Natural killer cell treated with Interleukin-12 subunit alpha and Interleukin-12 subunit beta and Interleukin-15 and Interleukin-18, amount 100 ng/mL, for 72 hours (primary cell): ENCODE data around the gene PROM1. TPM values are rescaled to one million over a fixed set of nuclear protein-coding genes. Genes with fewer than 3 reads are reported as not detected.

Source experiments
- ATAC-seq, 2 donors: fragments of 150-1000 bp; cut with Tn5 transposase in 1 of 2; sonication (Bioruptor Pico), chemical (Tn5 transposase) in 1 of 2; 2 replicates each; pipeline ENCODE4 v1.10.0; 2021
- DNase-seq: peaks from one replicate; pipeline ENCODE4 v3.0.0; 2022; ENCODE audit warnings: low spot score
- H3K27ac Mint-ChIP-seq, 2 donors: 1 replicate in 1 of 2; 2 replicates in 1 of 2; pipeline ENCODE4 v1.8.0; 2022; ENCODE audit warnings: mixed read lengths in 2 of 2, mild to moderate bottlenecking in 1 of 2, moderate library complexity in 1 of 2
- H3K27me3 Mint-ChIP-seq, 2 donors: 1 replicate in 1 of 2; 2 replicates in 1 of 2; pipeline ENCODE4 v1.8.0; 2022; ENCODE audit warnings: mixed read lengths in 2 of 2
- H3K36me3 Mint-ChIP-seq: one replicate; pipeline ENCODE4 v1.8.0; 2022; ENCODE audit warnings: mixed read lengths
- H3K4me1 Mint-ChIP-seq, 2 donors: 1 replicate in 1 of 2; 2 replicates in 1 of 2; pipeline ENCODE4 v1.8.0; 2022; ENCODE audit warnings: low read depth in 2 of 2, mixed read lengths in 2 of 2, mild to moderate bottlenecking in 1 of 2
- H3K4me3 Mint-ChIP-seq: one replicate; pipeline ENCODE4 v1.8.0; 2022; ENCODE audit warnings: mixed read lengths
- H3K9me3 Mint-ChIP-seq: 2 replicates; pipeline ENCODE4 v1.8.0; 2022; ENCODE audit warnings: mixed read lengths
- total RNA-seq, 2 donors: library from RNA; stranded (reverse); gene quantifications; one replicate each; pipeline ENCODE4 v1.2.3, GENCODE V29; 2022

Gene PROM1
- total RNA-seq, 2 donors from 2014 or later: 0.24 to 0.92 TPM

- Mint-ChIP-seq H3K4me3 (no peak overlapping the region), H3K27ac (no peak overlapping the region), H3K9me3 (no peaks in the 10 kb centered on the region), H3K36me3 (no peaks in the 10 kb centered on the region), H3K4me1 (peaks cover 0 to 9% of the 10 kb centered on the region in 2 donors), H3K27me3 (peaks cover 16 to 37% of the 10 kb centered on the region in 2 donors)
- no peak for ATAC-seq
- no peak for DNase-seq
Measured at GRCh38 chr4:16117164-16117563, 33.3 kb upstream of the PROM1 start.

- Mint-ChIP-seq H3K27ac (no peak overlapping the region), H3K9me3 (no peaks in the 10 kb centered on the region), H3K36me3 (no peaks in the 10 kb centered on the region), H3K4me3 (no peak overlapping the region), H3K4me1 (peaks cover 0 to 6% of the 10 kb centered on the region in 2 donors), H3K27me3 (peaks cover 18 to 37% of the 10 kb centered on the region in 2 donors)
- ATAC-seq (no peak), DNase-seq (no peak)
Measured at GRCh38 chr4:16116493-16116990, 32.7 kb upstream of the PROM1 start.

GRCh38 chr4:16116019-16116418 lies 32.2 kb upstream of the PROM1 start:
- no peak overlapping the region for H3K27ac Mint-ChIP-seq
- H3K4me3 Mint-ChIP-seq: no peak overlapping the region
- H3K27me3 Mint-ChIP-seq: peaks cover 18 to 37% of the 10 kb centered on the region in 2 donors
- peaks cover 0 to 3% of the 10 kb centered on the region in 2 donors for H3K4me1 Mint-ChIP-seq
- DNase-seq: no peak
- no peaks in the 10 kb centered on the region for H3K36me3 Mint-ChIP-seq
- ATAC-seq: peak in 1 of 2 donors; percentile 22
- H3K9me3 Mint-ChIP-seq: no peaks in the 10 kb centered on the region

- no peaks in the 10 kb centered on the region for H3K4me1 Mint-ChIP-seq
- H3K27me3 Mint-ChIP-seq: peaks cover 18 to 37% of the 10 kb centered on the region in 2 donors
- no peaks in the 10 kb centered on the region for H3K9me3 Mint-ChIP-seq
- H3K36me3 Mint-ChIP-seq: no peaks in the 10 kb centered on the region
- no peak overlapping the region for H3K27ac Mint-ChIP-seq
- DNase-seq (no peak), ATAC-seq (no peak)
- no peak overlapping the region for H3K4me3 Mint-ChIP-seq
Measured at GRCh38 chr4:16114546-16114945, 30.7 kb upstream of the PROM1 start.

- H3K36me3 Mint-ChIP-seq: no peaks in the 10 kb centered on the region
- H3K27me3 Mint-ChIP-seq: peaks cover 18 to 35% of the 10 kb centered on the region in 2 donors
- H3K4me3 Mint-ChIP-seq: no peak overlapping the region
- no peak overlapping the region for H3K27ac Mint-ChIP-seq
- no peaks in the 10 kb centered on the region for H3K4me1 Mint-ChIP-seq
- DNase-seq: no peak
- ATAC-seq: no peak
- H3K9me3 Mint-ChIP-seq: no peaks in the 10 kb centered on the region
Measured at GRCh38 chr4:16113741-16114140, 29.9 kb upstream of the PROM1 start.

- no peak for DNase-seq
- Mint-ChIP-seq H3K4me1 (no peaks in the 10 kb centered on the region), H3K9me3 (no peaks in the 10 kb centered on the region), H3K27me3 (peaks cover 19 to 50% of the 10 kb centered on the region in 2 donors), H3K27ac (no peak overlapping the region), H3K4me3 (no peak overlapping the region), H3K36me3 (no peaks in the 10 kb centered on the region)
- ATAC-seq: no peak
Measured at GRCh38 chr4:16111533-16111932, 27.7 kb upstream of the PROM1 start.

- Mint-ChIP-seq H3K9me3 (no peaks in the 10 kb centered on the region), H3K36me3 (no peaks in the 10 kb centered on the region), H3K4me3 (no peak overlapping the region), H3K27ac (no peak overlapping the region), H3K4me1 (no peaks in the 10 kb centered on the region), H3K27me3 (peaks cover 14 to 43% of the 10 kb centered on the region in 2 donors)
- DNase-seq: no peak
- ATAC-seq: no peak
Measured at GRCh38 chr4:16110661-16111290, 27.0 kb upstream of the PROM1 start.

GRCh38 chr4:16110199-16110598 lies 26.4 kb upstream of the PROM1 start:
- Mint-ChIP-seq H3K9me3 (no peaks in the 10 kb centered on the region), H3K4me1 (no peaks in the 10 kb centered on the region), H3K4me3 (no peak overlapping the region), H3K36me3 (no peaks in the 10 kb centered on the region), H3K27ac (no peak overlapping the region), H3K27me3 (peaks cover 14 to 37% of the 10 kb centered on the region in 2 donors)
- ATAC-seq (no peak), DNase-seq (no peak)

- H3K27me3 Mint-ChIP-seq: peaks cover 9 to 30% of the 10 kb centered on the region in 2 donors
- no peaks in the 10 kb centered on the region for H3K4me1 Mint-ChIP-seq
- no peak overlapping the region for H3K4me3 Mint-ChIP-seq
- no peak overlapping the region for H3K27ac Mint-ChIP-seq
- H3K9me3 Mint-ChIP-seq: no peaks in the 10 kb centered on the region
- no peak for DNase-seq
- no peak for ATAC-seq
- H3K36me3 Mint-ChIP-seq: no peaks in the 10 kb centered on the region
Measured at GRCh38 chr4:16109256-16109655, 25.4 kb upstream of the PROM1 start.

- H3K4me1 Mint-ChIP-seq: no peaks in the 10 kb centered on the region
- H3K27ac Mint-ChIP-seq: no peak overlapping the region
- ATAC-seq (no peak), DNase-seq (no peak)
- H3K9me3 Mint-ChIP-seq: no peaks in the 10 kb centered on the region
- no peak overlapping the region for H3K4me3 Mint-ChIP-seq
- peaks cover 6 to 26% of the 10 kb centered on the region in 2 donors for H3K27me3 Mint-ChIP-seq
- no peaks in the 10 kb centered on the region for H3K36me3 Mint-ChIP-seq
Measured at GRCh38 chr4:16106956-16107355, 23.1 kb upstream of the PROM1 start.

GRCh38 chr4:16104520-16104919 lies 20.7 kb upstream of the PROM1 start:
- Mint-ChIP-seq H3K36me3 (no peaks in the 10 kb centered on the region), H3K4me3 (no peak overlapping the region), H3K9me3 (no peaks in the 10 kb centered on the region), H3K27me3 (peaks cover 14 to 34% of the 10 kb centered on the region in 2 donors), H3K27ac (no peak overlapping the region), H3K4me1 (no peaks in the 10 kb centered on the region)
- ATAC-seq: no peak
- no peak for DNase-seq

GRCh38 chr4:16102356-16102755 lies 18.5 kb upstream of the PROM1 start:
- ATAC-seq: no peak
- Mint-ChIP-seq H3K27me3 (peaks cover 23 to 33% of the 10 kb centered on the region in 2 donors), H3K4me3 (no peak overlapping the region), H3K4me1 (no peaks in the 10 kb centered on the region), H3K27ac (no peak overlapping the region), H3K36me3 (no peaks in the 10 kb centered on the region), H3K9me3 (no peaks in the 10 kb centered on the region)
- DNase-seq: no peak

GRCh38 chr4:16100833-16101232 lies 17.0 kb upstream of the PROM1 start:
- H3K4me1 Mint-ChIP-seq: no peaks in the 10 kb centered on the region
- peaks cover 27 to 43% of the 10 kb centered on the region in 2 donors for H3K27me3 Mint-ChIP-seq
- DNase-seq (no peak), ATAC-seq (no peak)
- no peak overlapping the region for H3K27ac Mint-ChIP-seq
- H3K4me3 Mint-ChIP-seq: no peak overlapping the region
- no peaks in the 10 kb centered on the region for H3K9me3 Mint-ChIP-seq
- H3K36me3 Mint-ChIP-seq: no peaks in the 10 kb centered on the region

GRCh38 chr4:16092682-16093319 lies 9.0 kb upstream of the PROM1 start:
- H3K9me3 Mint-ChIP-seq: no peaks in the 10 kb centered on the region

More at GRCh38 chr4:16092682-16093319, 9.0 kb upstream of the PROM1 start:
- peak in 1 of 2 donors; percentile 32 for ATAC-seq
- Mint-ChIP-seq H3K27ac (no peak overlapping the region), H3K36me3 (no peaks in the 10 kb centered on the region), H3K4me1 (no peaks in the 10 kb centered on the region), H3K4me3 (no peak overlapping the region), H3K27me3 (peaks cover 39 to 77% of the 10 kb centered on the region in 2 donors)
- no peak for DNase-seq
